ENCODE data around the gene NUCKS1. TPM values are rescaled to one million over a fixed set of nuclear protein-coding genes. Genes with fewer than 3 reads are reported as not detected.
A peak's percentile ranks its signal among the peaks of the same experiment; 100 is the strongest.

NUCKS1 gene
- total RNA-seq, 1 experiment from 2014 or later: 101 TPM

- Histone ChIP-seq H3K9ac (ENCODE audit: low read length) (no peak overlapping the region), H3K36me3 (ENCODE audit: low read depth, low read length) (peaks cover 2% of the 10 kb centered on the region; the same call in 1 of the 2 replicates), H3K27ac (ENCODE audit: low read length) (no peak overlapping the region), H3K79me2 (ENCODE audit: low read length) (no peaks in the 10 kb centered on the region), H2AFZ (ENCODE audit: low read length) (no peak overlapping the region), H3K9me3 (ENCODE audit: low read length) (no peaks in the 10 kb centered on the region), H3K4me1 (ENCODE audit: insufficient read depth, low read length) (peaks cover 5% of the 10 kb centered on the region; the same call in 1 of the 2 replicates), H3K4me2 (ENCODE audit: low read length) (no peak overlapping the region), H3K9me2 (replicated peaks; ENCODE audit: low read length) (no peaks in the 10 kb centered on the region), H3F3A (ENCODE audit: low read length, unreplicated experiment) (no peaks in the 10 kb centered on the region), H4K20me1 (ENCODE audit: low read length) (no peaks in the 10 kb centered on the region), H3K4me3 (ENCODE audit: low read length) (no peak overlapping the region), H3K27me3 (ENCODE audit: low read length) (no peaks in the 10 kb centered on the region)
- no peak for DNase-seq
- ChIA-PET POLR2A (ENCODE audit: unreplicated experiment) (no interaction called here), CTCF (interaction anchor here (0.6 to 1.2 kb wide), 3 partner anchors 49 to 116 kb away, joined by 3 to 4 read pairs (median 4); no protein-coding TSS in a partner anchor)
- intact Hi-C loops (cut with micrococcal nuclease): loop anchor here (2.0 to 5.0 kb wide), 2 partner anchors 38 to 117 kb away; no protein-coding TSS in a partner anchor
- BruUV-seq (replicated peaks): no TSS peak
- TF ChIP-seq EZH2phosphoT487 (IDR thresholded peaks at IDR 0.05; ENCODE audit: borderline replicate concordance, low read length) (no peak), EZH2 (IDR thresholded peaks at IDR 0.05; ENCODE audit: low read length, unreplicated experiment) (no peak)
- TF ChIP-seq, protein P1, sequence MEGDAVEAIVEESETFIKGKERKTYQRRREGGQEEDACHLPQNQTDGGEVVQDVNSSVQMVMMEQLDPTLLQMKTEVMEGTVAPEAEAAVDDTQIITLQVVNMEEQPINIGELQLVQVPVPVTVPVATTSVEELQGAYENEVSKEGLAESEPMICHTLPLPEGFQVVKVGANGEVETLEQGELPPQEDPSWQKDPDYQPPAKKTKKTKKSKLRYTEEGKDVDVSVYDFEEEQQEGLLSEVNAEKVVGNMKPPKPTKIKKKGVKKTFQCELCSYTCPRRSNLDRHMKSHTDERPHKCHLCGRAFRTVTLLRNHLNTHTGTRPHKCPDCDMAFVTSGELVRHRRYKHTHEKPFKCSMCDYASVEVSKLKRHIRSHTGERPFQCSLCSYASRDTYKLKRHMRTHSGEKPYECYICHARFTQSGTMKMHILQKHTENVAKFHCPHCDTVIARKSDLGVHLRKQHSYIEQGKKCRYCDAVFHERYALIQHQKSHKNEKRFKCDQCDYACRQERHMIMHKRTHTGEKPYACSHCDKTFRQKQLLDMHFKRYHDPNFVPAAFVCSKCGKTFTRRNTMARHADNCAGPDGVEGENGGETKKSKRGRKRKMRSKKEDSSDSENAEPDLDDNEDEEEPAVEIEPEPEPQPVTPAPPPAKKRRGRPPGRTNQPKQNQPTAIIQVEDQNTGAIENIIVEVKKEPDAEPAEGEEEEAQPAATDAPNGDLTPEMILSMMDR (conservative IDR thresholded peaks at IDR 0.05; ENCODE audit: low read depth, low read length): no peak
- no peak for ATAC-seq
Measured at GRCh38 chr1:205709640-205710039, 40.3 kb downstream of the NUCKS1 start.

DNA sequence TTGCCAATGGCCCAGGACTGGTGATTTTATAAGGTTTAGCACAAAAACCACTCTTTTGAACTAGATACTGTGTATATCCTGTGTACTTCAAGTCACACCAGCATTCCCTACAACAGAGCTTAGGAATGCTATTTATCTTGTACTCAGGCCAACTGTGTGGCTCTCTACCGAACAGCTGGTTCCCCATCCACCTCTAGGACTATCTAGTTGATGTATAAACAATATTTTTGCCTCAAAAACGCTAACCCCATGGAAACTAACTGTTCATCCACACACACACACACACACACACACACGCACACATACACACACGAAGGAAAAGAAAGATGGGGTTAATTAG is 41.0 kb downstream of the NUCKS1 start:
- Histone ChIP-seq H3K9me3 (ENCODE audit: low read length) (no peaks in the 10 kb centered on the region), H2AFZ (ENCODE audit: low read length) (no peak overlapping the region), H3K27me3 (ENCODE audit: low read length) (no peaks in the 10 kb centered on the region), H3F3A (ENCODE audit: low read length, unreplicated experiment) (no peaks in the 10 kb centered on the region), H3K9ac (ENCODE audit: low read length) (no peak overlapping the region), H3K4me1 (ENCODE audit: insufficient read depth, low read length) (no peaks in the 10 kb centered on the region), H3K4me3 (ENCODE audit: low read length) (no peak overlapping the region), H3K36me3 (ENCODE audit: low read depth, low read length) (peaks cover 2% of the 10 kb centered on the region; the same call in 1 of the 2 replicates), H4K20me1 (ENCODE audit: low read length) (no peaks in the 10 kb centered on the region), H3K4me2 (ENCODE audit: low read length) (no peak overlapping the region), H3K79me2 (ENCODE audit: low read length) (no peaks in the 10 kb centered on the region), H3K9me2 (replicated peaks; ENCODE audit: low read length) (no peaks in the 10 kb centered on the region), H3K27ac (ENCODE audit: low read length) (no peak overlapping the region)
- DNase-seq: no peak
- ChIA-PET POLR2A (ENCODE audit: unreplicated experiment) (interaction anchor here (0.5 kb wide), 1 partner anchor 118 kb away, joined by 20 read pairs; no protein-coding TSS in a partner anchor), CTCF (interaction anchor here (0.6 to 1.2 kb wide), 3 partner anchors 49 to 116 kb away, joined by 3 to 4 read pairs (median 4); no protein-coding TSS in a partner anchor)
- intact Hi-C loops (cut with micrococcal nuclease): no loop called here
- no TSS peak for BruUV-seq (replicated peaks)
- no peak for TF ChIP-seq EZH2phosphoT487 (IDR thresholded peaks at IDR 0.05; ENCODE audit: borderline replicate concordance, low read length)
- no peak for TF ChIP-seq EZH2 (IDR thresholded peaks at IDR 0.05; ENCODE audit: low read length, unreplicated experiment)
- TF ChIP-seq, protein P1 (conservative IDR thresholded peaks at IDR 0.05; ENCODE audit: low read depth, low read length): no peak
- 0 out of 2 replicates have a peak, but pooled peaks have one; percentile 19 for ATAC-seq

Measured in PC-3 (cell line).